Head of caudate nucleus (tissue), 42 donors: Measurements from ENCODE around the gene SPTBN5.

Source experiments
- DNase-seq, 42 donors: peaks; one replicate each; pipeline versions ENCODE4 v3.0.0 to v3.0.0-alpha.2; 2020 to 2021; ENCODE audit warnings: mixed read lengths in 7 of 42
- intact Hi-C: fragments of 100-400 bp; cut with DNase I; formaldehyde crosslinking; loops from one replicate; pipeline ENCODE4 v1.15.0; 2022

Gene SPTBN5

GRCh38 chr15:41890050-41890690 lies 3.7 kb downstream of the SPTBN5 start:
- intact Hi-C loops = no loop called here
- no peak for DNase-seq

DNA sequence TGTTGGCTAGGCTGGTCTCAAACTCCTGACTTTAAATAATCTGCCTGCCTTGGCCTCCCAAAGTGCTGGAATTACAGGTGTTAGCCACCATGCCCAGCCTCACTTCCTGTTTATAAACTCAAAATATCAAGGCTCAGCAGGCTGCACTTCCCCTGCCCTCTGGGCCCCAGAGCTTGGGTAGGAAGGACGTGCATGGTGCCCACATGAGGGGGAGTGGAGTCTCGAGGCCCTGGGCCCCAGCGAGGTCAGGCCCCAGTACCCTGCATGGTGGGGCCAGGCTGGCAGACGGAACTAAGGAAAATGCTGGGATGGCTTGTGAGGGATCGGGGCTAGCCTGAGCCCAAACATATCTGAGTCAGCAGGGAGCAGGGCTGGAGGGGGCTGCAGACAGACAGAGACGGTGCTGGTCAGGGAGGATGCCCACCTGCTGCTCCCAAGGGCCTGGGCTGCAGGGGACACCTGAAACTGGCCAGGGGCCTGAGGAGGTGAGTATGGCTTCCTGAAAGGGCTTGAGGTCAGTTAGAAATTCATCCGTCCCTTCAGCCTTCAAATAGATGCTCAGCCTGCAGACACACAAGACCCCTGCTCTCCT lies 5.1 kb downstream of the SPTBN5 start:
- intact Hi-C loops = no loop called here
- DNase-seq = no peak

GRCh38 chr15:41887893-41888292 lies 6.0 kb downstream of the SPTBN5 start:
- intact Hi-C loops = no loop called here
- DNase-seq = no peak

GRCh38 chr15:41887161-41887560 lies 6.7 kb downstream of the SPTBN5 start:
- DNase-seq = no peak
- intact Hi-C loops = no loop called here

GRCh38 chr15:41886741-41887140 lies 7.1 kb downstream of the SPTBN5 start:
- DNase-seq = no peak
- intact Hi-C loops = no loop called here

- DNase-seq = no peak
- intact Hi-C loops = no loop called here
Observed at GRCh38 chr15:41885841-41886240, 8.0 kb downstream of the SPTBN5 start.

- no peak for DNase-seq
- intact Hi-C loops = no loop called here
Observed at GRCh38 chr15:41885321-41885720, 8.5 kb downstream of the SPTBN5 start.

- intact Hi-C loops = no loop called here
- no peak for DNase-seq
Observed at GRCh38 chr15:41884458-41884857, 9.4 kb downstream of the SPTBN5 start.

DNA sequence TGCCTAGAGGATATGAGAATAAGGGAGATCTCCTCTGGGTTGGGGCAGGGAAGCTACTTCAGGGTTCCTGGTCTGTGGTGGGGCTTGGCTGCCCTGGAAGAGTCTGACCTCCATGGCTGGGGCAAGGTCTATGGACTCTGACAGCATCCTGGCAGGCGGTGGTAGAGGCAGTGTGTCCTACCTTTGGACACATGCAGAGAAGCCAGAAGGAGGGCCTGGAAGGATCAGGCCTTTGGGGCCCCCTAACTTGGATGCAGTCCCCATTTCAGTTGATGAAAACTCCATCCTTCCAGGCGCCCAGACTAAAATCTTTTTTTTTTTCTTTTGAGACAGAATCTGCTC lies 10.4 kb downstream of the SPTBN5 start:
- no peak for DNase-seq
- intact Hi-C loops = no loop called here

DNA sequence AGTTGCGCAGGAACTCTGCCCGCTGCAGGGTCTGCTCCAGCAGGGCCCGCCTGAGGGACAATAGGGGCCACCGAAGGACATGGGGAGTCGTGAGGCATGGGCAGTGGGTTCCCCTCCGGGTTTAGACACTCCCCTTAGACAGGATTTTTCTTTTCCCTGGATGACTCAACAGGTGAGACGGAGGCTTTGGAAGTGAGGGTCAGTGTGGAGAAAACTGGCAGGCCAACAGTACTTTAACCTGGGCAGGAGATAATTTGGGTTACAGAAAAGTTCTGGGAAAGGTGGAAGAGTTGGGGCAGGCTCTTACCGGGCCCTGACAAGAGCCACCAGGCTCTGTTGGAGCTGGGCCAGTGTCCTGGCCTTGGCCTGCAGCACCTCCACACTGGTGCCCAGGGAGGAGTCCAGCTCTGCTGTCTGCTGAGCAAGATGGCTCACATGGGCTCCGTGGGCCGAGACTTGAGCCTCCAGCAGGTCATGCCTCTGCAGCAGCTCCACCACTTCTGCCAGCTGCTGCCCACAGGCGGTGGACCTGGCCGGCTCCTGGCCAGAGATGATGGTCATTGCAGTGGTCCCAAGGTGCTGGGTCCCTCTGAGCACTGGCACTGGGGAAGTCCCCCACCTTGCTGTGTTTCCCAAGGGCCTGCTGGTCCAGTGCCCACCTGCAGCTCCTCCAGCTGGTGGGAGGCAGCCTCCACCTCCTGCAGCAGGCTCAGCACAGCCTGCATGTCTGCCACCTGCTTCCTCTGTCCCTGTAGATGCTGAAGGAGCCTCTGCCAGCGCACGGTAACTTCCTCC lies 11.0 kb downstream of the SPTBN5 start:
- DNase-seq = no peak
- intact Hi-C loops = no loop called here

DNA sequence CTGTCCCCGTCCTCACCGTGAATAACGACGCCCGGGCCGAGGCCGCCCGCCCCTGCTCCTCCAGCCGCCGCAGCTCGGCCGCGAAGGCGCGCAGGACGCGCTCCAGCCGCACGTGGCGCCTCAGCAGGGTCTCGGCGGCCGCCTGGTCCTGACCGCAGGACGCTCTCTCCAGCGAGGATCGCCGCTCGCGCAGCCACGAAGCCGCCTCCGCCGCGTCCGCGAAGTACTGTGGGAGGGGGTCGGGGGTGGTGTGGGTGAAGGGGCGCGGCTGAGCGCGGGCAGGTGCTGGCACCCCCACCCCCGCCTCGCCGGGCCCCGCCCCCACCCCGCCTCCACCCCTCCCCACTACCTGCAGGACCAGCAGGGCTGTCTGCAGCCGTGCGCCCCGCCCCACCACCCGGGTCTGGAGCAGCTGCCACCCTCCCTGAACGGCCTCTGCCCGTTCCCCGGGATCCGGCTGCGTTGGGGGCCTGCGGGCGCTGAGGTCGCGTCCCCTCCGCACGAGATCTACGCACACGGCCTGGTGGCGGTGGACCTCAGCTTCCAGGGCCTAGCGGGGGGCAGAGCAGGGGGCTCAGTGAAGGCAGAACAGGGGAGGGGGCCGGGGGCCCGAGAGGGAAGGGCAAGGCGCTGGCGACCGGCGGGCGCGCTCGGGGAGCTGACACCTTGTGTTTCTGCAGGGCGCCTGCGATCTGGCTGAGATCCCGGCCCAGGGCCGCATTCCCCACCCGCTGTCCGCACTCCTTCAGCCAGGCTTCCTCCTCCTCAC lies 11.7 kb downstream of the SPTBN5 start:
- DNase-seq = no peak
- intact Hi-C loops = no loop called here

DNA sequence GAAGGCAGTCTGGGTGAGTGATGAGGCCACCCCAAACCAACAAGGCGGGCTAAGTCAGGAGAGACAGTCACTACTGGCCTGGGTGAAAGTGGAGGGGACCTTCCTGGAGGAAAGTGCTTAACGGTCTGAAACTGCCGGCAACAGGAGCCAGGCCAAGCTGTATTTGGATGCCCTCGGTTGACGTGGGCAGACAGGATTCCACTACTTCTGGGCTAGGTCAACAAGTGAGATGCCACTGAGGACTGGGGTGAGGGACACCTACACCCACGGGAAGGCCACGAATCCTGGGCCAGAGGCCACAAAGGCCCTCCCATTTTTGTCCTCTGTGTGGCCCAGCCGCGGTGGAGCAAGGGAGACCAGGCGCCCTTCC lies 12.3 kb downstream of the SPTBN5 start:
- intact Hi-C loops = no loop called here
- DNase-seq = no peak

DNA sequence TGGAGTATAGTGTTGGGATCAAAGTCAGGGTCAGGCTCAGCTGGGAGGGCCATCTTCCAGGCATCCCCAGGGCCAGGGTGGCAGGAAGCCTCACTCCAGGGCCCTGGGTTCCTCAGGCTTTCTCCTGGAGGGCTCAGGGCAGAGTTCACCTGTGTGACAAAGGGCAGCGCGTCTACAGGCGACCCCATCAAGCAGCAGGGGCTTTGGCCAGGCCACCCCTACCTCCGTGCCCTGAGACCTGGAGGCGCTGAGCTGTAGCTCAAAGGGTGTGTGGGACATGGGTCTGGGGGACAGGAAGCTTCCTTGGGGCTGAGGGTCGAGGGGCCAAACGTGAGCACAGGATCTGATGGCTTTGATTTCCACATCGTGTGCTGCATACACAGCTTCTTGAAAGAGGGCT lies 12.8 kb downstream of the SPTBN5 start:
- intact Hi-C loops = no loop called here
- no peak for DNase-seq

GRCh38 chr15:41880156-41880877 lies 13.5 kb downstream of the SPTBN5 start:
- intact Hi-C loops = no loop called here
- no peak for DNase-seq

DNA sequence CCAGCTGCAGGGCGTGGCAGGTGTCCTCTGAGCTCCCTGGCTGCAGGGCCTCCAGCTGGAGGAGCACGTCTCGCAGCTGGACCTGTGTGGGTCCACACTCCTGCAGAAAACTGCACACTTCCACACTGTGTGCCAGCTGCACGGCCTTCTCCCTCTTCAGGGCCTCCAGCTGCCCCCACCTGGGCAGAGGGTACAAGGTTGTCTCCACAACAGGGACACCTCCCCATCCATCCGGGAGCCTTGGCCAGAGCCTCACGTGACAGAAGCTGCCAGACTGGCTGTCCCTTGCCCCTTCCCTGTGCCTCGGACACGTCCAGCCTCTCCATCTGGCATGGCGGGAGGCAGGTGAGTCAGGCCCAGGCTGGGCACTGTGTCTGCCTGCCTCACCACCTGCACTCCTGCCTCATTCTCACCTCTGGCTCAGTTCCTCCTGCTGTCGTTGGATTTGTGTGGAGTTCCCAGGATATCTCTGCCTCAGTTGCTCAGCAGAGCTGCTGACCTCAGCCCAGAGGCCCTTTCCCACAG lies 14.5 kb downstream of the SPTBN5 start:
- intact Hi-C loops = no loop called here
- DNase-seq = no peak

GRCh38 chr15:41878355-41878699 lies 15.5 kb downstream of the SPTBN5 start:
- DNase-seq = peak in 1 of 42 donors; percentile 30
- intact Hi-C loops = no loop called here

- DNase-seq = no peak
- intact Hi-C loops = no loop called here
Observed at GRCh38 chr15:41877631-41878354, 16.1 kb downstream of the SPTBN5 start.

DNA sequence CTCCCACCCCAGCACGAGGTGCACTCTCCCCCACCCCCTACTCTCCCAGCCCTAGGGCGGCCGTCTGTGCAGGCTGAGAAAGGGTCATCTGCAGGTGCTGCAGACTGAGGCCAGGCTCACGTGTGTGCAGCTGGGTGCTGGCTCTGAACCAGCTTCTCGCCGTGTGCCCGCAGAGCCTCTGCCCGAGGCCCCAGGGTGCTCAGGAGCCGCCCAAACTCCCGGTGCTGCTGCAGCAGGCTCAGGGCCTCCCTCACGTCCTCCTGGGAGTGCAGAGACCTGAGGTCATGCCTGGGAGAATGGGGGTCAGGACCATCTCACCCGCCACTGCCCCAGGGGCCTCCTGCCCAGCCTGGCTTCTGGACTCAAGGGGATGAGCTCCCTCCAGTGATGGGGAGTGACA lies 17.2 kb downstream of the SPTBN5 start:
- no peak for DNase-seq
- intact Hi-C loops = no loop called here

GRCh38 chr15:41876007-41876406 lies 17.8 kb downstream of the SPTBN5 start:
- no peak for DNase-seq
- intact Hi-C loops = no loop called here
